GM21717 (cell line): ENCODE measurements around the gene NEUROG2.
"Not testable (repeated sequence)": the region's sequence is repeated elsewhere in the genome, so short reads cannot be mapped to it uniquely, and the experiment has no call there.

Source experiments
- ATAC-seq: cut with Tn5 transposase; IDR thresholded peaks from one replicate; pipeline ENCODE4 v1.9.1; 2021; ENCODE audit warnings: mild to moderate bottlenecking, moderate library complexity; ENCODE audit not compliant: unreplicated experiment

The NEUROG2 gene

GRCh38 chr4:112516066-112516470 lies at the start of gene NEUROG2:
Gene NEUROG2, minus strand, starts transcription at chr4:112516180. Its CDS starts 705 bp downstream, at chr4:112515475.
- ATAC-seq, result no peak

- ATAC-seq, result no peak
These were observed 48.8 kb upstream of the NEUROG2 start for GRCh38 chr4:112564706-112565270.

GRCh38 chr4:112563431-112564200 lies 47.6 kb upstream of the NEUROG2 start:
- ATAC-seq, result no peak

- no peak for ATAC-seq
These were observed 46.4 kb upstream of the NEUROG2 start for GRCh38 chr4:112562254-112562879.

- ATAC-seq, result peak; percentile 53
These were observed 44.1 kb upstream of the NEUROG2 start for GRCh38 chr4:112560084-112560483.

GRCh38 chr4:112559053-112559452 lies 43.1 kb upstream of the NEUROG2 start:
- no peak for ATAC-seq

GRCh38 chr4:112557676-112558411 lies 41.9 kb upstream of the NEUROG2 start:
- no peak for ATAC-seq

- ATAC-seq, result not testable (repeated sequence)
These were observed 38.3 kb upstream of the NEUROG2 start for GRCh38 chr4:112554271-112554670.

GRCh38 chr4:112552668-112553067 lies 36.7 kb upstream of the NEUROG2 start:
- ATAC-seq, result no peak

GRCh38 chr4:112550728-112551127 lies 34.7 kb upstream of the NEUROG2 start:
- no peak for ATAC-seq

- no peak for ATAC-seq
These were observed 30.5 kb upstream of the NEUROG2 start for GRCh38 chr4:112546476-112546875.

- no peak for ATAC-seq
These were observed 29.4 kb upstream of the NEUROG2 start for GRCh38 chr4:112545346-112545745.

- no peak for ATAC-seq
These were observed 24.7 kb upstream of the NEUROG2 start for GRCh38 chr4:112540695-112541094.

GRCh38 chr4:112536123-112536522 lies 20.1 kb upstream of the NEUROG2 start:
- ATAC-seq, result no peak

- ATAC-seq, result no peak
These were observed 16.3 kb upstream of the NEUROG2 start for GRCh38 chr4:112532267-112532666.

- ATAC-seq, result no peak
These were observed 15.2 kb upstream of the NEUROG2 start for GRCh38 chr4:112531146-112531545.

GRCh38 chr4:112526061-112526460 lies 10.1 kb upstream of the NEUROG2 start:
- ATAC-seq, result no peak

- peak; percentile 84 for ATAC-seq
These were observed 8.0 kb upstream of the NEUROG2 start for GRCh38 chr4:112523764-112524505.

GRCh38 chr4:112523008-112523721 lies 7.2 kb upstream of the NEUROG2 start:
- peak; percentile 44 for ATAC-seq

GRCh38 chr4:112522431-112522830 lies 6.5 kb upstream of the NEUROG2 start:
- ATAC-seq, result not testable (repeated sequence)
